Spinal cord (tissue), 10 donors: ENCODE data around the gene GALNS. TPM values are rescaled to one million over a fixed set of nuclear protein-coding genes. Genes with fewer than 3 reads are reported as not detected.
"Not testable (repeated sequence)": the region's sequence is repeated elsewhere in the genome, so short reads cannot be mapped to it uniquely, and the experiment has no call there.

Experiments
- DNase-seq, 6 donors: peaks; one replicate each; pipeline versions ENCODE4 v3.0.0 to v3.0.0-alpha.2; 2013 to 2015; ENCODE audit warnings: low spot score in 6 of 6, low read depth in 4 of 6
- H3K27ac ChIP-seq: one replicate; pipeline ENCODE4 v1.5.1; 2013; ENCODE audit warnings: low read depth, low read length, control low read depth
- H3K27me3 ChIP-seq: one replicate; pipeline ENCODE4 v1.6.1; 2013; ENCODE audit warnings: low read length; ENCODE audit not compliant: control insufficient read depth, insufficient read depth
- H3K36me3 ChIP-seq: one replicate; pipeline ENCODE4 v1.6.1; 2013; ENCODE audit warnings: low read length; ENCODE audit not compliant: control insufficient read depth, insufficient read depth
- H3K4me1 ChIP-seq: one replicate; pipeline ENCODE4 v1.6.1; 2013; ENCODE audit warnings: low read length; ENCODE audit not compliant: control insufficient read depth, insufficient read depth
- H3K4me3 ChIP-seq: one replicate; pipeline ENCODE4 v1.5.1; 2013; ENCODE audit warnings: low read depth, low read length, control low read depth
- H3K9me3 ChIP-seq: one replicate; pipeline ENCODE4 v1.6.1; 2013; ENCODE audit warnings: low read length; ENCODE audit not compliant: control insufficient read depth, insufficient read depth
- WGBS: methylation state at CpG from one replicate; pipeline ENCODE4 v1.1.5; 2013; ENCODE audit warnings: missing lambda C conversion rate; ENCODE audit not compliant: insufficient coverage; 5-methylcytosine and 5-hydroxymethylcytosine counted together
- polyA plus RNA-seq, 2 donors: library from polyadenylated mRNA; unstranded; fragments of 120-200 nt; gene quantifications; one replicate each; pipeline ENCODE4 v1.2.1, GENCODE V29; 2013; ENCODE audit not compliant: insufficient read length in 2 of 2
- total RNA-seq, 2 donors: library from RNA; depleted of rRNA in 1 of 2; stranded (reverse); fragments of 120-200 nt in 1 of 2; fragments of >200 nt in 1 of 2; gene quantifications; one replicate each; pipeline versions ENCODE4 v1.2.3 to v1.2.4, GENCODE V29; 2013 to 2014
- donor health status: healthy.

The GALNS gene
- total and polyA plus RNA-seq, 4 donors = 11.8 to 42.8 (median 24.4) TPM

DNA sequence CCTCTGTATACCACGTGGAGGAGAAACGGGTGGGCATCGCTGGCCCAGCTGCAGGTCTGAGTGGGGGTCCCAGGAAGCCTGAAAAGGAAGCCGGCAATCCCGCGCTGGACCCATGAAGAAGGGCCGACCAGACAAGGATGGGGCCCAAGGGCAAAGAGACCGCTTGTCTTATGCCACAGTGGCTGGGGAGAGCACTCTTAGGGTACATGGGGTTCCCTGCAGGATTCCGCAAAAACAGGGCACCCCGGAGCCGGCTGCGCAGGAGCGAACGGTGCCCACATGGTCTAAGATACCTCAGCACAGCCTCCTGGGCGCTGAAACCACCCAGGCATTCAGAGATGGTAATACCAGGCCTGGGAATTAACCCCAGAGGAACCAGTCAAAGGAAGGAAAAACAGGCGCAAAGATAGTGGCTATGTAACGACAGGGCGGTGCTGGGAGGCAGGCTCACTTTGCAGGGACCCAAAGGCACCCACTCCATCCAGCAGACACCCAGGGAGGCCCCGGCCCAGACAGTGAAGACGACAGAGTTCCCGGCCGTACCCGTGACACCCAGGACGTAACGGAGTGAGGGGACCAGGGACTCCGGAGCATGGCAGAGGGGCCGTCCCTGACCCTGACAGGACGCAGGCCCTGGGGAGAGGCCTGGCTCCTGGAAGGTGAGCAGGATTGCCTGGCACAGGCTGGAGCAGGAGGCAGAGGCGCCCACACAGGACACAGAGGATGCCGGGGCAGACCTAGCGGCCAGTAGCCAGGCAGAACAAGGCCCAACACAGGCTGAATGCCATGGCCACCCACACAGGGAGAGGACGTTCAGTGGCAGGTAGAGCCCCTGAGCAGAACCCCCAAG lies 82.0 kb downstream of the GALNS start:
- WGBS = 91% methylated on average over 32 of the region's 32 CpGs
- H3K36me3 ChIP-seq = peaks cover 11% of the 10 kb centered on the region
- no peak for DNase-seq
- no peak overlapping the region for H3K4me3 ChIP-seq
- peaks cover 85% of the 10 kb centered on the region for H3K4me1 ChIP-seq
- H3K27me3 ChIP-seq = peaks cover 21% of the 10 kb centered on the region
- H3K9me3 ChIP-seq = no peaks in the 10 kb centered on the region
- H3K27ac ChIP-seq = no peak overlapping the region

GRCh38 chr16:88773812-88774291 lies 82.9 kb downstream of the GALNS start:
- no peaks in the 10 kb centered on the region for H3K9me3 ChIP-seq
- H3K27me3 ChIP-seq = peaks cover 15% of the 10 kb centered on the region
- WGBS = 46% methylated on average over 12 of the region's 12 CpGs
- peaks cover 85% of the 10 kb centered on the region for H3K4me1 ChIP-seq
- H3K4me3 ChIP-seq = no peak overlapping the region
- DNase-seq = no peak
- H3K36me3 ChIP-seq = peaks cover 11% of the 10 kb centered on the region
- no peak overlapping the region for H3K27ac ChIP-seq

DNA sequence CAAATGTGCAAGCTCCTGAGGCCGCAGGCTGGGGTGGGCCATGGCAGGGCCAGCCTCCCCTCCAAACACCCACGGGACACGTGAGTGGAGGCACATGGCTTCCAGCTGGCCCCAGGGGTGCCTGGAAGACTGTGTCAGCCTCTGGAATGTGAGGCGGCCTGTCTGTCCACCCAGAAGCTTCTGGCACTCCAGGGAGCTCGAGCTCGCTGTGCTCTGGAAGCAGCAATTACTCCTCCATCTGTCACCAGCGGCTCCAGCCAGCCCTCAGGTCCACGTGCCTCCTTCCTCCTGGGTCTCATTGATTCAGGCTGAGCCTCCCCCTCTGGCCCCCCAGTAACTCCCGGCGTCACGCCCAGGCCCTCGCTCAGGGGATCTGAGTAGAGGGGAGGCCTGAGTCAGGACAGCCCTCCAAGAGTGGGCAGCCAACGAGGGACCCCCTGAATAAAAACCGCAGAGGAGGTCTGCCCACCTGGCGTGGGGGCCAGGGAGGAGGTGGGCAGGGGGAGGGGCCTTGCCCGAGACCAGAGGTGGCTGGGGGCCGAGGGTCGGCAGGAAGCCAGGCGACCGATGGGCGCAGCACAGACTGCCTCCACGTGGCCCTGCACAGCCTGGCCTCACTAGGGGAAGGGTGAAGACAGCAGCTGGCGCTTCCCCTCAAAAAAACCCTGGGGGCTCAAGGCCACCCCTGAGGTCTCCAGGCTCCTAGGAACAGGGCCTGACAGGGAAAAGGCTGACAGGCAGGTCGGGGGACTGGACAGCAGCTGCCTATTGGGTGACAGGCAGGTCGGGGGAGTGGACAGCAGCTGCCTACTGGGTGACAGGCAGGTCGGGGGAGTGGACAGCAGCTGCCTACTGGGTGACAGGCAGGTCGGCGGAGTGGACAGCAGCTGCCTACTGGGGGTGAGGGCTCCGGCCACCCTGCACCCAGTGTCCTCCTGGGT lies 83.6 kb downstream of the GALNS start:
- Histone ChIP-seq H3K4me1 (peaks cover 89% of the 10 kb centered on the region), H3K9me3 (no peaks in the 10 kb centered on the region), H3K27me3 (peaks cover 12% of the 10 kb centered on the region), H3K27ac (peak overlapping the region; percentile 16), H3K36me3 (peaks cover 7% of the 10 kb centered on the region), H3K4me3 (no peak overlapping the region)
- peak in 2 of 6 donors; percentile 74 to 77 for DNase-seq
- 29% methylated on average over 28 of the region's 29 CpGs for WGBS

DNA sequence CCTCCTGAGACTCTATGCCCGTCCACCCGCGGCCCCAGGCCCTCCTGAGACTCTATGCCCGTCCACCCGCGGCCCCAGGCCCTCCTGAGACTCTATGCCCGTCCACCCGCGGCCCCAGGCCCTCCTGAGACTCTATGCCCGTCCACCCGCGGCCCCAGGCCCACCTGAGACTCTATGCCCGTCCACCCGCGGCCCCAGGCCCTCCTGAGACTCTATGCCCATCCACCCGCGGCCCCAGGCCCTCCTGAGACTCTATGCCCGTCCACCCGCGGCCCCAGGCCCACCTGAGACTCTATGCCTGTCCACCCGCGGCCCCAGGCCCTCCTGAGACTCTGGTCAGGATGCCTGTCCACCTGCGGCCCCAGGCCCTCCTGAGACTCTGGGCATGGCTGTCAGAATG lies 85.0 kb downstream of the GALNS start:
- H3K4me3 ChIP-seq, H3K9me3 ChIP-seq, H3K36me3 ChIP-seq, DNase-seq, H3K27ac ChIP-seq: not testable (repeated sequence)
- peaks cover 86% of the 10 kb centered on the region for H3K4me1 ChIP-seq
- peaks cover 11% of the 10 kb centered on the region for H3K27me3 ChIP-seq
- WGBS = 94% methylated on average over 8 of the region's 23 CpGs

- 85% methylated on average over 19 of the region's 19 CpGs for whole genome bisulfite sequencing
- Histone ChIP-seq H3K4me3 (no peak overlapping the region), H3K9me3 (no peaks in the 10 kb centered on the region), H3K4me1 (peaks cover 81% of the 10 kb centered on the region), H3K36me3 (peaks cover 3% of the 10 kb centered on the region), H3K27me3 (peaks cover 11% of the 10 kb centered on the region), H3K27ac (no peak overlapping the region)
- no peak for DNase-seq
Measured at GRCh38 chr16:88771294-88771772, 85.4 kb downstream of the GALNS start.

DNA sequence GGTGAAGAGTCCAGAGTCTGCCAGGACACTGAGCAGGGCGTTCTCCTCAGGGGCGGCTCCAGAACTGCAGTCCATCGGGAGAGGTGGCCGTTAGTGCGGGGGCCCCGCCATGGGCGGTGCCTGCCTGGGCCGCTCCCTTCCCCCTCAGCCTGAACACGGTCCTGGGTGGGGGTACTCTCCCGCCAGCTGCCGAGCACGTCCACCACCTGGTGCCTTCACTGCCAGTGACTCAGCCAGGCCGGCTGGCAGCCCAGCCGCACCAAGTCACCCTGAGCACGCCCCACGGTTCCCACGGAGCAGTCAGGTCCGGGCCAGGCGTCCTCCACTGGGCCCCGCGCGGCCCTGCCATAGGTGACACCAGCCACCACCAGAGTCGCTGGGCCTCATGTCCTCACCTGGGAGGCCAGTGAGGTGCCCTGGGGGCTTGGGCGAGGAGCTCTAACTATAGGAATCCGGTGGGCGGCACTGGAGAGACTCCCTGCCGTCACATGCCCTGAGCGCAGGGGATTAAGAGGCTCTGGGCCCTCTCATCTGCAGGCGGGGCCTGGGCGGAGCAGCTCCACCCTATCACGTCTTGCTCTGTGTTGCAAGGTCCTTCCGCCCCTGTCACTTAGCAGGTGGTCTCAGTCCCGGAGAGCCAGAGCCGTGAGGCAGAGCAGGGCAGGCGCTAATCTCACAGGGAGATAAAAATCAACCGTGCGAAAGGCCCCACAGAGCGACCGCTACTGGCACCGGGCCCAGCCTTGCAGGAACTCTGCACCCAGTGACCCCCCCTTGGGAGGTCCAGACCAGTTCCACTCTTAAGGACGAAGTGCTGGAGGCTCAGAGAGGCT lies 86.1 kb downstream of the GALNS start:
- 37% methylated on average over 41 of the region's 41 CpGs for WGBS
- peaks cover 80% of the 10 kb centered on the region for H3K4me1 ChIP-seq
- DNase-seq = no peak
- no peak overlapping the region for H3K27ac ChIP-seq
- H3K4me3 ChIP-seq = no peak overlapping the region
- no peaks in the 10 kb centered on the region for H3K36me3 ChIP-seq
- H3K27me3 ChIP-seq = peaks cover 11% of the 10 kb centered on the region
- H3K9me3 ChIP-seq = no peaks in the 10 kb centered on the region

- Histone ChIP-seq H3K4me1 (peaks cover 74% of the 10 kb centered on the region), H3K27me3 (peaks cover 11% of the 10 kb centered on the region), H3K36me3 (no peaks in the 10 kb centered on the region), H3K27ac (no peak overlapping the region), H3K4me3 (no peak overlapping the region), H3K9me3 (no peaks in the 10 kb centered on the region)
- WGBS = 36% methylated on average over 23 of the region's 30 CpGs
- DNase-seq = no peak
Measured at GRCh38 chr16:88769617-88770460, 86.9 kb downstream of the GALNS start.

DNA sequence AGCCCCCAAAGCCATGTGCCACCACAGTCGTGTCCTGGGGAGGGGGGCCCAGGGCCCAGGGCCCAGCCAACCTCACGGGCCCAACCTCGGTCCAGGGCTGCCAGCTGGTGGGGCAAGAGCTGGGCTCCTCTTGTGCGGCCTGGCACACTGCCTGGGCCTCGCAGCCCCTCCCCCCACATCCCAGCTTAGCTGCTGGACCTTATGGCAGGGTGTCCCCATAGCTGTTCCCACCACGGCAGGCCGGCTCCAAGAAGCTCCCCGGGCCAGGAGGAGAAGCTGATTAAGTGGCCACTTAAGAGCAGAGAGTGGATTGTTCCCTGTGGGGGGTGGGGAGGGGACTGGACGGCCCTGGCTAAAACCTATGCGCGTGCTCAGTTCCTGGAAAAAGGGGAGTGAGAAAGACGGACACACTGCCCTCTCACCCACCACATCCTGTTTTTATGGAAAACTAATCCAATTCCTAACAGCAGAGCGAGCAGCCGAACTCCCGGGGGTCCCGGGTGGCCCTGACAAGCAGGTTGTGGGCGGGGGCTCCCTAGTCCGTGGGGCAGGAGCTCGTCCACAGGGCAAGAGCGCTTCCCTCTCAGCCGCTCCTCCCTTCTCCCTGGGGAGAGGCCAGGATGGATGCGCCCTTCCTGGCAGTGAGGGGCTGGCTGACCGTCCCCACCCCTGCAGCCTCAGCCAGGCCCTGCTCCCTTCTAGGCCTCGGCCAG lies 88.5 kb downstream of the GALNS start:
- WGBS = 33% methylated on average over 16 of the region's 24 CpGs
- H3K27me3 ChIP-seq = peaks cover 11% of the 10 kb centered on the region
- H3K4me3 ChIP-seq = no peak overlapping the region
- peaks cover 65% of the 10 kb centered on the region for H3K4me1 ChIP-seq
- no peaks in the 10 kb centered on the region for H3K9me3 ChIP-seq
- peak in 2 of 6 donors; percentile 66 to 82 for DNase-seq
- no peaks in the 10 kb centered on the region for H3K36me3 ChIP-seq
- peak overlapping the region; percentile 57 for H3K27ac ChIP-seq
